ENCODE data around the gene CISD3.

GRCh38 chr17:38733282-38733981 lies 3.3 kb downstream of the CISD3 start:
- TF ChIP-seq YY1 (IDR thresholded peaks at IDR 0.05; ENCODE audit: insufficient read depth, insufficient read length) (no peak), SUZ12 (IDR thresholded peaks at IDR 0.05; ENCODE audit: extremely low read depth, insufficient read depth, insufficient read length) (no peak)

Data from NT2/D1 (cell line).